ENCODE data around the gene C1QC. TPM values are rescaled to one million over a fixed set of nuclear protein-coding genes. Genes with fewer than 3 reads are reported as not detected.

C1QC gene
- total RNA-seq, 1 experiment from 2014 or later = not detected

GRCh38 chr1:22638476-22639234 lies 4.8 kb upstream of the C1QC start:
- no peak for DNase-seq (ENCODE audit: low read depth, low spot score)
- in situ Hi-C loops (cut with HindIII; ENCODE audit: low pct_unique_long_range_greater_than_20kb, low sequenced_read_pairs) = no loop called here

GRCh38 chr1:22639286-22639685 lies 4.1 kb upstream of the C1QC start:
- DNase-seq (ENCODE audit: low read depth, low spot score) = peak; percentile 12
- in situ Hi-C loops (cut with HindIII; ENCODE audit: low pct_unique_long_range_greater_than_20kb, low sequenced_read_pairs) = no loop called here

GRCh38 chr1:22641247-22641646 lies 2.2 kb upstream of the C1QC start:
- in situ Hi-C loops (cut with HindIII; ENCODE audit: low pct_unique_long_range_greater_than_20kb, low sequenced_read_pairs) = no loop called here
- no peak for DNase-seq (ENCODE audit: low read depth, low spot score)

- in situ Hi-C loops (cut with HindIII; ENCODE audit: low pct_unique_long_range_greater_than_20kb, low sequenced_read_pairs) = no loop called here
- peak; percentile 58 for DNase-seq (ENCODE audit: low read depth, low spot score)
Observed at GRCh38 chr1:22641906-22642636, 1.4 kb upstream of the C1QC start.

GRCh38 chr1:22643928-22644327 lies 495 bp downstream of the C1QC start:
- no peak for DNase-seq (ENCODE audit: low read depth, low spot score)
- in situ Hi-C loops (cut with HindIII; ENCODE audit: low pct_unique_long_range_greater_than_20kb, low sequenced_read_pairs) = no loop called here

GRCh38 chr1:22645931-22646330 lies 2.5 kb downstream of the C1QC start:
- in situ Hi-C loops (cut with HindIII; ENCODE audit: low pct_unique_long_range_greater_than_20kb, low sequenced_read_pairs) = no loop called here
- DNase-seq (ENCODE audit: low read depth, low spot score) = no peak

- in situ Hi-C loops (cut with HindIII; ENCODE audit: low pct_unique_long_range_greater_than_20kb, low sequenced_read_pairs) = no loop called here
- DNase-seq (ENCODE audit: low read depth, low spot score) = no peak
Observed at GRCh38 chr1:22646384-22646783, 3.0 kb downstream of the C1QC start.

GRCh38 chr1:22650089-22650693 lies 6.8 kb downstream of the C1QC start:
- in situ Hi-C loops (cut with HindIII; ENCODE audit: low pct_unique_long_range_greater_than_20kb, low sequenced_read_pairs) = no loop called here
- DNase-seq (ENCODE audit: low read depth, low spot score) = no peak

- in situ Hi-C loops (cut with HindIII; ENCODE audit: low pct_unique_long_range_greater_than_20kb, low sequenced_read_pairs) = no loop called here
- no peak for DNase-seq (ENCODE audit: low read depth, low spot score)
Observed at GRCh38 chr1:22651941-22652856, 8.8 kb downstream of the C1QC start.

- in situ Hi-C loops (cut with HindIII; ENCODE audit: low pct_unique_long_range_greater_than_20kb, low sequenced_read_pairs) = no loop called here
- no peak for DNase-seq (ENCODE audit: low read depth, low spot score)
Observed at GRCh38 chr1:22652881-22653316, 9.5 kb downstream of the C1QC start, which contains the start of gene C1QB. TSS of gene C1QB (plus strand) at chr1:22653236. CDS start at chr1:22659463, 6,227 bp downstream.

- in situ Hi-C loops (cut with HindIII; ENCODE audit: low pct_unique_long_range_greater_than_20kb, low sequenced_read_pairs) = no loop called here
- peak; percentile 29 for DNase-seq (ENCODE audit: low read depth, low spot score)
Observed at GRCh38 chr1:22654692-22655091, 11.3 kb downstream of the C1QC start.

GRCh38 chr1:22658385-22659163 lies 15.1 kb downstream of the C1QC start:
- in situ Hi-C loops (cut with HindIII; ENCODE audit: low pct_unique_long_range_greater_than_20kb, low sequenced_read_pairs) = no loop called here
- no peak for DNase-seq (ENCODE audit: low read depth, low spot score)

GRCh38 chr1:22660716-22661241 lies 17.3 kb downstream of the C1QC start:
- in situ Hi-C loops (cut with HindIII; ENCODE audit: low pct_unique_long_range_greater_than_20kb, low sequenced_read_pairs) = no loop called here

GRCh38 chr1:22661880-22662279 lies 18.4 kb downstream of the C1QC start:
- in situ Hi-C loops (cut with HindIII; ENCODE audit: low pct_unique_long_range_greater_than_20kb, low sequenced_read_pairs) = no loop called here
- DNase-seq (ENCODE audit: low read depth, low spot score) = no peak

More at GRCh38 chr1:22660716-22661241, 17.3 kb downstream of the C1QC start:
- no peak for DNase-seq (ENCODE audit: low read depth, low spot score)

- in situ Hi-C loops (cut with HindIII; ENCODE audit: low pct_unique_long_range_greater_than_20kb, low sequenced_read_pairs) = no loop called here
- peak; percentile 70 for DNase-seq (ENCODE audit: low read depth, low spot score)
Observed at GRCh38 chr1:22662318-22662717, 18.9 kb downstream of the C1QC start.

- DNase-seq (ENCODE audit: low read depth, low spot score) = no peak
- in situ Hi-C loops (cut with HindIII; ENCODE audit: low pct_unique_long_range_greater_than_20kb, low sequenced_read_pairs) = no loop called here
Observed at GRCh38 chr1:22662986-22663408, 19.6 kb downstream of the C1QC start.

GRCh38 chr1:22665752-22666151 lies 22.3 kb downstream of the C1QC start:
- in situ Hi-C loops (cut with HindIII; ENCODE audit: low pct_unique_long_range_greater_than_20kb, low sequenced_read_pairs) = no loop called here
- peak; percentile 40 for DNase-seq (ENCODE audit: low read depth, low spot score)

Measured in SK-MEL-5 (cell line).